Muscle layer of duodenum (tissue), 2 donors: ENCODE measurements around the gene CSGALNACT2.

Source experiments
- H3K27ac ChIP-seq: one replicate; pipeline ENCODE4 v1.7.0; 2013; ENCODE audit warnings: mild to moderate bottlenecking, low read length
- H3K27me3 ChIP-seq: one replicate; pipeline ENCODE4 v1.7.0; 2013; ENCODE audit warnings: low read depth, mild to moderate bottlenecking, control low read depth, low read length
- H3K36me3 ChIP-seq, 2 donors: one replicate each; pipeline ENCODE4 v1.7.0; 2013; ENCODE audit warnings: low read length in 2 of 2, control low read depth in 1 of 2, mild to moderate bottlenecking in 1 of 2; ENCODE audit not compliant: insufficient read depth in 2 of 2, control insufficient read depth in 1 of 2
- H3K4me1 ChIP-seq, 2 donors: one replicate each; pipeline ENCODE4 v1.7.0; 2013; ENCODE audit warnings: low read length in 2 of 2, mild to moderate bottlenecking in 2 of 2, control low read depth in 1 of 2, moderate library complexity in 1 of 2; ENCODE audit not compliant: insufficient read depth in 2 of 2, control insufficient read depth in 1 of 2
- H3K4me3 ChIP-seq, 2 donors: one replicate each; pipeline ENCODE4 v1.7.0; 2013; ENCODE audit warnings: low read length in 2 of 2, low read depth in 1 of 2, mild to moderate bottlenecking in 1 of 2
- H3K9me3 ChIP-seq, 2 donors: one replicate each; pipeline ENCODE4 v1.7.0; 2013; ENCODE audit warnings: low read length in 2 of 2, control low read depth in 1 of 2, mild to moderate bottlenecking in 1 of 2; ENCODE audit not compliant: control insufficient read depth in 1 of 2
- donor health status: healthy.

The CSGALNACT2 gene

GRCh38 chr10:43156590-43157341, 18.5 kb downstream of the CSGALNACT2 start:
- no peaks in the 10 kb centered on the region for H3K9me3 ChIP-seq
- no peak overlapping the region for H3K27ac ChIP-seq
- H3K4me1 ChIP-seq, result peaks cover 0 to 21% of the 10 kb centered on the region in 2 donors
- H3K27me3 ChIP-seq, result no peaks in the 10 kb centered on the region
- H3K4me3 ChIP-seq, result no peak overlapping the region
- peaks cover 2 to 10% of the 10 kb centered on the region in 2 donors for H3K36me3 ChIP-seq

- Histone ChIP-seq H3K27me3 (no peaks in the 10 kb centered on the region), H3K36me3 (peaks cover 17 to 18% of the 10 kb centered on the region in 2 donors), H3K27ac (no peak overlapping the region), H3K4me1 (peaks cover 0 to 20% of the 10 kb centered on the region in 2 donors), H3K9me3 (no peaks in the 10 kb centered on the region), H3K4me3 (no peak overlapping the region)
Measured at GRCh38 chr10:43158636-43159035, 20.4 kb downstream of the CSGALNACT2 start.

GRCh38 chr10:43160046-43160920, 22.0 kb downstream of the CSGALNACT2 start:
- no peaks in the 10 kb centered on the region for H3K9me3 ChIP-seq
- peaks cover 17 to 18% of the 10 kb centered on the region in 2 donors for H3K36me3 ChIP-seq
- no peak overlapping the region for H3K4me3 ChIP-seq
- H3K27ac ChIP-seq, result peak overlapping the region; percentile 3
- H3K27me3 ChIP-seq, result no peaks in the 10 kb centered on the region
- H3K4me1 ChIP-seq, result peaks cover 0 to 20% of the 10 kb centered on the region in 2 donors

- peaks cover 0 to 20% of the 10 kb centered on the region in 2 donors for H3K4me1 ChIP-seq
- peaks cover 17 to 18% of the 10 kb centered on the region in 2 donors for H3K36me3 ChIP-seq
- no peaks in the 10 kb centered on the region for H3K9me3 ChIP-seq
- no peaks in the 10 kb centered on the region for H3K27me3 ChIP-seq
- H3K27ac ChIP-seq, result no peak overlapping the region
- no peak overlapping the region for H3K4me3 ChIP-seq
Measured at GRCh38 chr10:43160921-43161255, 22.6 kb downstream of the CSGALNACT2 start.

GRCh38 chr10:43162604-43163003, 24.4 kb downstream of the CSGALNACT2 start:
- H3K4me3 ChIP-seq, result no peak overlapping the region
- H3K36me3 ChIP-seq, result peaks cover 17 to 18% of the 10 kb centered on the region in 2 donors
- peaks cover 0 to 12% of the 10 kb centered on the region in 2 donors for H3K4me1 ChIP-seq
- H3K27me3 ChIP-seq, result no peaks in the 10 kb centered on the region
- no peaks in the 10 kb centered on the region for H3K9me3 ChIP-seq
- no peak overlapping the region for H3K27ac ChIP-seq

- Histone ChIP-seq H3K27me3 (no peaks in the 10 kb centered on the region), H3K27ac (no peak overlapping the region), H3K4me3 (no peak overlapping the region), H3K4me1 (no peaks in the 10 kb centered on the region), H3K9me3 (no peaks in the 10 kb centered on the region), H3K36me3 (peaks cover 17 to 18% of the 10 kb centered on the region in 2 donors)
Measured at GRCh38 chr10:43166207-43166879, 28.1 kb downstream of the CSGALNACT2 start.

- Histone ChIP-seq H3K27ac (no peak overlapping the region), H3K27me3 (no peaks in the 10 kb centered on the region), H3K4me3 (no peak overlapping the region), H3K4me1 (peaks cover 0 to 4% of the 10 kb centered on the region in 2 donors), H3K36me3 (peaks cover 13 to 18% of the 10 kb centered on the region in 2 donors), H3K9me3 (no peaks in the 10 kb centered on the region)
Measured at GRCh38 chr10:43166880-43167497, 28.7 kb downstream of the CSGALNACT2 start.

- H3K4me3 ChIP-seq, result no peak overlapping the region
- H3K36me3 ChIP-seq, result peaks cover 11 to 17% of the 10 kb centered on the region in 2 donors
- no peaks in the 10 kb centered on the region for H3K9me3 ChIP-seq
- peaks cover 0 to 7% of the 10 kb centered on the region in 2 donors for H3K4me1 ChIP-seq
- no peaks in the 10 kb centered on the region for H3K27me3 ChIP-seq
- no peak overlapping the region for H3K27ac ChIP-seq
Measured at GRCh38 chr10:43167498-43167889, 29.2 kb downstream of the CSGALNACT2 start.

GRCh38 chr10:43170491-43170890, 32.2 kb downstream of the CSGALNACT2 start:
- H3K27me3 ChIP-seq, result no peaks in the 10 kb centered on the region
- no peak overlapping the region for H3K4me3 ChIP-seq
- peaks cover 0 to 7% of the 10 kb centered on the region in 2 donors for H3K4me1 ChIP-seq
- no peak overlapping the region for H3K27ac ChIP-seq
- peaks cover 6 to 30% of the 10 kb centered on the region in 2 donors for H3K36me3 ChIP-seq
- H3K9me3 ChIP-seq, result no peaks in the 10 kb centered on the region

- H3K36me3 ChIP-seq, result peaks cover 21 to 51% of the 10 kb centered on the region in 2 donors
- no peak overlapping the region for H3K4me3 ChIP-seq
- H3K9me3 ChIP-seq, result no peaks in the 10 kb centered on the region
- H3K4me1 ChIP-seq, result peaks cover 0 to 10% of the 10 kb centered on the region in 2 donors
- no peaks in the 10 kb centered on the region for H3K27me3 ChIP-seq
- no peak overlapping the region for H3K27ac ChIP-seq
Measured at GRCh38 chr10:43172645-43173044, 34.4 kb downstream of the CSGALNACT2 start.
